Measurements from ENCODE around the gene BACH2. TPM values are rescaled to one million over a fixed set of nuclear protein-coding genes. Genes with fewer than 3 reads are reported as not detected.

Gene BACH2
- total and polyA plus RNA-seq, 4 experiments from 2014 or later: 6.5 to 48.0 (median 25.8) TPM

GRCh38 chr6:90107371-90107770, 189.3 kb downstream of the BACH2 start:
- Histone ChIP-seq H3K4me3 (ENCODE audit: low read length in 2 of 2) (no peak overlapping the region), H3K4me1 (ENCODE audit: insufficient read depth, low read length) (peaks cover 78% of the 10 kb centered on the region), H3K27me3 (ENCODE audit: insufficient read depth, low read length) (no peaks in the 10 kb centered on the region), H3K27ac (ENCODE audit: low read depth, low read length) (no peak overlapping the region), H3K9me3 (ENCODE audit: control insufficient read depth in 1 of 2, low read length in 2 of 2) (no peaks in the 10 kb centered on the region), H3K36me3 (ENCODE audit: insufficient read depth, low read length) (no peaks in the 10 kb centered on the region)
- POLR2A ChIA-PET (ENCODE audit: partially characterized antibody): interaction anchor here (0.6 kb wide), 1 partner anchor 166 kb away, joined by 4 read pairs; no protein-coding TSS in a partner anchor
- Mint-ChIP-seq H3K36me3 (peaks cover under 1 to 3% of the 10 kb centered on the region in 2 donors), H3K4me1 (peaks cover 58 to 96% (median 73%) of the 10 kb centered on the region in 4 donors), H3K27ac (peak overlapping the region in 4 of 7 donors; percentile 15 to 67 (median 22)), H3K27me3 (no peaks in the 10 kb centered on the region), H3K9me3 (peaks cover 0 to 3% (median under 1%) of the 10 kb centered on the region in 8 donors), H3K4me3 (peak overlapping the region in 4 of 8 donors; percentile 3 to 74 (median 64))
- no peak for DNase-seq
- intact Hi-C loops (cut with micrococcal nuclease): loop anchor here (5.0 kb wide), 1 partner anchor 70 kb away; no protein-coding TSS in a partner anchor
- CTCF ChIA-PET (ENCODE audit: partially characterized antibody): interaction anchor here (1.0 kb wide), 1 partner anchor 167 kb away, joined by 5 read pairs; no protein-coding TSS in a partner anchor

GRCh38 chr6:90106449-90106848, 190.2 kb downstream of the BACH2 start:
- no peaks in the 10 kb centered on the region for H3K9me3 ChIP-seq (ENCODE audit: control insufficient read depth in 1 of 2, low read length in 2 of 2)
- no peak overlapping the region for H3K27ac ChIP-seq (ENCODE audit: low read depth, low read length)
- ChIA-PET CTCF (ENCODE audit: partially characterized antibody) (interaction anchor here (0.6 to 1.4 kb wide), 7 partner anchors 8 to 189 kb away, joined by 3 to 6 read pairs (median 4); no protein-coding TSS in a partner anchor), POLR2A (ENCODE audit: partially characterized antibody) (interaction anchor here (0.6 kb wide), 1 partner anchor 450 kb away, joined by 3 read pairs; no protein-coding TSS in a partner anchor)
- no peak overlapping the region for H3K4me3 ChIP-seq (ENCODE audit: low read length in 2 of 2)
- no peaks in the 10 kb centered on the region for H3K27me3 Mint-ChIP-seq
- intact Hi-C loops (cut with micrococcal nuclease): loop anchor here (5.0 kb wide), 1 partner anchor 71 kb away; no protein-coding TSS in a partner anchor
- H3K9me3 Mint-ChIP-seq: peaks cover 0 to 3% (median 0%) of the 10 kb centered on the region in 8 donors
- DNase-seq: no peak
- no peak overlapping the region for H3K27ac Mint-ChIP-seq
- H3K4me1 ChIP-seq (ENCODE audit: insufficient read depth, low read length): peaks cover 76% of the 10 kb centered on the region
- no peaks in the 10 kb centered on the region for H3K36me3 ChIP-seq (ENCODE audit: insufficient read depth, low read length)
- peaks cover 56 to 87% (median 68%) of the 10 kb centered on the region in 4 donors for H3K4me1 Mint-ChIP-seq
- peaks cover 0 to 3% of the 10 kb centered on the region in 2 donors for H3K36me3 Mint-ChIP-seq
- no peaks in the 10 kb centered on the region for H3K27me3 ChIP-seq (ENCODE audit: insufficient read depth, low read length)
- no peak overlapping the region for H3K4me3 Mint-ChIP-seq

- H3K4me1 ChIP-seq (ENCODE audit: insufficient read depth, low read length): peaks cover 68% of the 10 kb centered on the region
- ChIA-PET POLR2A (ENCODE audit: partially characterized antibody) (interaction anchor here (0.5 to 1.8 kb wide), 3 partner anchors 22 to 169 kb away, joined by 3 to 6 read pairs (median 4); no protein-coding TSS in a partner anchor), CTCF (ENCODE audit: partially characterized antibody) (interaction anchor here (0.6 to 1.4 kb wide), 9 partner anchors 9 to 190 kb away, joined by 3 to 6 read pairs (median 3); no protein-coding TSS in a partner anchor)
- peaks cover 0 to 3% (median 0%) of the 10 kb centered on the region in 8 donors for H3K9me3 Mint-ChIP-seq
- DNase-seq: no peak
- H3K9me3 ChIP-seq (ENCODE audit: control insufficient read depth in 1 of 2, low read length in 2 of 2): no peaks in the 10 kb centered on the region
- H3K4me3 Mint-ChIP-seq: peak overlapping the region in 3 of 8 donors; percentile 69 to 91 (median 77)
- intact Hi-C loops (cut with micrococcal nuclease): loop anchor here (5.0 kb wide), 1 partner anchor 72 kb away; no protein-coding TSS in a partner anchor
- peaks cover 50 to 79% (median 62%) of the 10 kb centered on the region in 4 donors for H3K4me1 Mint-ChIP-seq
- no peak overlapping the region for H3K27ac ChIP-seq (ENCODE audit: low read depth, low read length)
- peaks cover 0 to 3% of the 10 kb centered on the region in 2 donors for H3K36me3 Mint-ChIP-seq
- no peak overlapping the region for H3K4me3 ChIP-seq (ENCODE audit: low read length in 2 of 2)
- no peaks in the 10 kb centered on the region for H3K27me3 ChIP-seq (ENCODE audit: insufficient read depth, low read length)
- H3K27ac Mint-ChIP-seq: peak overlapping the region in 3 of 7 donors; percentile 25 to 57 (median 34)
- no peaks in the 10 kb centered on the region for H3K36me3 ChIP-seq (ENCODE audit: insufficient read depth, low read length)
- H3K27me3 Mint-ChIP-seq: no peaks in the 10 kb centered on the region
These were observed 191.0 kb downstream of the BACH2 start for GRCh38 chr6:90105506-90106170.

GRCh38 chr6:90103056-90103800, 193.4 kb downstream of the BACH2 start:
- Mint-ChIP-seq H3K27me3 (no peaks in the 10 kb centered on the region), H3K4me1 (peaks cover 44 to 73% (median 56%) of the 10 kb centered on the region in 4 donors), H3K4me3 (peak overlapping the region; percentile 86 to 94 (median 88)), H3K9me3 (peaks cover 0 to 1% (median 0%) of the 10 kb centered on the region in 8 donors), H3K36me3 (peaks cover 0 to 3% of the 10 kb centered on the region in 2 donors), H3K27ac (peak overlapping the region in 6 of 7 donors; percentile 73 to 93 (median 85))
- POLR2A ChIA-PET (ENCODE audit: partially characterized antibody): no interaction called here
- CTCF ChIA-PET (ENCODE audit: partially characterized antibody): no interaction called here
- Histone ChIP-seq H3K4me3 (ENCODE audit: low read length in 2 of 2) (peak overlapping the region; percentile 53 to 62), H3K27me3 (ENCODE audit: insufficient read depth, low read length) (no peaks in the 10 kb centered on the region), H3K9me3 (ENCODE audit: control insufficient read depth in 1 of 2, low read length in 2 of 2) (no peaks in the 10 kb centered on the region), H3K27ac (ENCODE audit: low read depth, low read length) (no peak overlapping the region), H3K36me3 (ENCODE audit: insufficient read depth, low read length) (no peaks in the 10 kb centered on the region), H3K4me1 (ENCODE audit: insufficient read depth, low read length) (peaks cover 59% of the 10 kb centered on the region)
- peak; percentile 36 to 77 (median 53) for DNase-seq
- intact Hi-C loops (cut with micrococcal nuclease): no loop called here

GRCh38 chr6:90101403-90101802, 195.2 kb downstream of the BACH2 start:
- Mint-ChIP-seq H3K4me3 (no peak overlapping the region), H3K4me1 (peaks cover 39 to 74% (median 55%) of the 10 kb centered on the region in 4 donors), H3K27ac (no peak overlapping the region), H3K36me3 (peaks cover 0 to 3% of the 10 kb centered on the region in 2 donors), H3K27me3 (no peaks in the 10 kb centered on the region), H3K9me3 (peaks cover 0 to 1% (median 0%) of the 10 kb centered on the region in 8 donors)
- Histone ChIP-seq H3K27ac (ENCODE audit: low read depth, low read length) (no peak overlapping the region), H3K4me1 (ENCODE audit: insufficient read depth, low read length) (peaks cover 63% of the 10 kb centered on the region), H3K36me3 (ENCODE audit: insufficient read depth, low read length) (no peaks in the 10 kb centered on the region), H3K27me3 (ENCODE audit: insufficient read depth, low read length) (no peaks in the 10 kb centered on the region), H3K4me3 (ENCODE audit: low read length in 2 of 2) (no peak overlapping the region), H3K9me3 (ENCODE audit: control insufficient read depth in 1 of 2, low read length in 2 of 2) (no peaks in the 10 kb centered on the region)
- intact Hi-C loops (cut with micrococcal nuclease): no loop called here
- ChIA-PET CTCF (ENCODE audit: partially characterized antibody) (no interaction called here), POLR2A (ENCODE audit: partially characterized antibody) (interaction anchor here (0.9 kb wide), 1 partner anchor 18 kb away, joined by 3 read pairs; no protein-coding TSS in a partner anchor)
- DNase-seq: no peak

GRCh38 chr6:90100059-90100665, 196.5 kb downstream of the BACH2 start:
- H3K4me3 Mint-ChIP-seq: no peak overlapping the region
- no peak overlapping the region for H3K27ac Mint-ChIP-seq
- intact Hi-C loops (cut with micrococcal nuclease): no loop called here
- no peak overlapping the region for H3K27ac ChIP-seq (ENCODE audit: low read depth, low read length)
- H3K9me3 ChIP-seq (ENCODE audit: control insufficient read depth in 1 of 2, low read length in 2 of 2): no peaks in the 10 kb centered on the region
- DNase-seq: no peak
- H3K4me1 ChIP-seq (ENCODE audit: insufficient read depth, low read length): peaks cover 63% of the 10 kb centered on the region
- CTCF ChIA-PET (ENCODE audit: partially characterized antibody): no interaction called here
- H3K36me3 ChIP-seq (ENCODE audit: insufficient read depth, low read length): no peaks in the 10 kb centered on the region
- no peaks in the 10 kb centered on the region for H3K27me3 Mint-ChIP-seq
- H3K9me3 Mint-ChIP-seq: peaks cover 0 to 1% (median 0%) of the 10 kb centered on the region in 8 donors
- peaks cover 42 to 74% (median 58%) of the 10 kb centered on the region in 4 donors for H3K4me1 Mint-ChIP-seq
- H3K27me3 ChIP-seq (ENCODE audit: insufficient read depth, low read length): no peaks in the 10 kb centered on the region
- no peak overlapping the region for H3K4me3 ChIP-seq (ENCODE audit: low read length in 2 of 2)
- POLR2A ChIA-PET (ENCODE audit: partially characterized antibody): interaction anchor here (0.6 to 1.3 kb wide), 2 partner anchors 18 to 196 kb away, joined by 3 to 4 read pairs; no protein-coding TSS in a partner anchor
- H3K36me3 Mint-ChIP-seq: peaks cover 0 to 3% of the 10 kb centered on the region in 2 donors
